CD4-positive, alpha-beta T cell treated with Interleukin-17A for 4 hours (primary cell): ENCODE data around the gene CACNG7.
A peak's percentile ranks its signal among the peaks of the same experiment; 100 is the strongest.

Experiments used
- DNase-seq: peaks from one replicate; pipeline ENCODE4 v3.0.0-alpha.2; 2020; ENCODE audit warnings: mixed read lengths

Gene CACNG7

GRCh38 chr19:53957448-53958167 lies 48.5 kb downstream of the CACNG7 start:
- no peak for DNase-seq

DNA sequence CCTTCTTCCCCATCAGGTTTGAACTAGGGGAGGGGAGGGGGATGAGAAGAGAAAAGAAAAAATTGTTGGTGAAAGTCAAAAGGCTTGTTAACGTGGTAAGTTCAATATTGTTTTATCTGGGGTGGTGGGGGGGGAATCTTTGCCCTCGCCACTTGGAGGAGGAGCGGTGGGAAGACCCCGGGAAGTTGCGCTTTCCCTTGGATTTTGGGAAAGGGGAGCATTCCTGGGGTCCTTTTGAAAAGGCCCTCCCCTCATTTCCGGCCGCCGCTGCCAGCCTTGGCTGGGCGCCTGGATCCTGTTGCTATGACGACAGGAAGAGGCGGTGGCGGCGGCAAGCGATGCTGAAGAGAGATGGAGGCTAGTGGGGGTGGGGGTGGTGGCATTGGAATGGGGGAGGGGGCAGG lies 49.1 kb downstream of the CACNG7 start:
- no peak for DNase-seq

DNA sequence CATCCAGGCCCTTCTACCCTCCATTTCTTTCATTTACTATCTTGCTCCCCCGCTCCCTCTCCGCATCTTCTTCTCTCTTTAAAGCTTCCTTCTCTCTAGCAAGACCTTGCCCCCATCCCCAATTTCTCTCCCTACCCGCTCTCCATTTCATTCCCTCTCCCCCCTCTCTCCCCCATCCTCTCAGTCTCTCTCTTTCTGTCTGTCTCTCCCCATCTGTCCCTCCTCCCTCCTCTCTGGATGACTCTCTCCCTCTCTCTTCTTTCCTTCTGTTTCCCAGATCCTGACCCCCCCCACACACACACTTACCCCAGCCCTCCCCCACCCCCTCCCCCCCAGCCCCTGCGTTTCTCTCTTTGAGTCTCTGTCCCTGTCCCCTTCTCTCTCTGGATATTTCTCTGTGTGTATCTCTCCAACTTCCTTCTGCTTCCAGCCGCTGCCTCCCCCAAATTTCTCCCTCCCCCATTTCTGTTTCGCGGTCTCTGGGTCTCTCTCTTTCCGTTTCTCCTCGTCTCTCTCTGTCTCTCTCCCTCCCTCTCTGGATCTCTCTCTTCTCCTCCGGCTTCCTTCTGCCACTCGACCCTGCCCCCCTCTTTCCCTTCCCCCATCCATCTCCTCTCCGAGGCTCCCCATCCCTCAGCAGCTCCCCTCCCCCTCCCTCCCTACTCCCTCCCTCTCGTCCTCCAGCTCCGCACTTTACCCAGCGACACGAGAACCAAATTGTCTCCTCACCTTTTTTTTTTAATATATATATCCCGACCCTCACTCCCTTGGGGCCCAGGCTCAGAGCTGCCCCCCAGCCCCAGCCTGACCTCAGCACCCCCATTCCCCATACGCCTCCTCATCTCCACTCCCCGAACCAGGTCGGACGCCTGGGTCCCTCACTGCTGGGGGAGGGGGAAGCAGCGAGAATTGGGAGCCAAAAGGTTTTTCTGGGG lies 50.0 kb downstream of the CACNG7 start:
- no peak for DNase-seq

- no peak for DNase-seq
Measured at GRCh38 chr19:53960187-53960586, 51.1 kb downstream of the CACNG7 start.

GRCh38 chr19:53960886-53961285 lies 51.8 kb downstream of the CACNG7 start:
- DNase-seq = no peak

GRCh38 chr19:53961523-53962356 lies 52.7 kb downstream of the CACNG7 start:
- DNase-seq = no peak

- no peak for DNase-seq
Measured at GRCh38 chr19:53962887-53963431, 53.9 kb downstream of the CACNG7 start, which contains the start of gene CACNG8. Gene CACNG8, plus strand, starts transcription at chr19:53962937.

DNA sequence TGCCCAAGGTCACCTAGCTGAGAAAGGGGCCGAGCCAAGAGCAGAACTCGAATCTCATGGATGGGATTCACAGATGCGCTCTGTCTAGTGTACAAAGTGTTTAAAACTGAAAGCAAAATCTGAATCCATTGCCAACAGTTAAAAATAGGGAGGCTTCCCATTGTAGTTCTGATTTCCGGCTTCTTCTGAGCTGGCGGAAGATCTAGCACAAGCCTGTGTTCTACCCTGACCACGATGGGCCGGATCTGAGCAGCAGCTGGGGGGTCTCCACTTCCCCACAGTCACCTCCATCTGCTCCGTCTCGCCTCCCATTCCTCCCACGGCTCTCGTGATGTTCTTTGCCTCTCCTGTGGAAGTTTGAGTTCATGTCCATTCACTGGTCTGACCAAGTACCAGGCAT lies 56.0 kb downstream of the CACNG7 start:
- no peak for DNase-seq

DNA sequence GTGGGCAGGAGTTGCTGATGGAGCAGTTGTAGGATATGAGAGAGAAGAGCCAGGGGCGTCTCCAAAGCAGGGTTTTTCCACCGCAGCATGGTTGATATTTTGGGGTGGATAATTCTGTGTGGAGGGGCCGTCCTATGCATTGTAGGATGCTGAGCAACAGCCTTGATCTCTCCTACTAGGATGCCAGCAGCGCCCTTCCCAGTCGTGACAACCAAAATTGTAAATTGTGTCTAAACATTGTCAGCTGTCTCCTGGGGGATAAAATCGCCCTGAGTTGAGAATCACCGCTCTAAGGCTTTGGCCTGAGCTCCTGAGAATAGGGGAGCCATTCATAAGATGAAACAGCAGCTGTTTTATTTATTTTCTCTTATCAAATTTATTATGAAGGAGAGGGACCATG lies 57.9 kb downstream of the CACNG7 start:
- DNase-seq = no peak

- no peak for DNase-seq
Measured at GRCh38 chr19:53969366-53969765, 60.3 kb downstream of the CACNG7 start.

- no peak for DNase-seq
Measured at GRCh38 chr19:53971673-53972072, 62.6 kb downstream of the CACNG7 start.

GRCh38 chr19:53977429-53977990 lies 68.4 kb downstream of the CACNG7 start:
- peak; percentile 77 for DNase-seq

- peak; percentile 42 for DNase-seq
Measured at GRCh38 chr19:53977991-53978731, 69.1 kb downstream of the CACNG7 start.

- DNase-seq = no peak
Measured at GRCh38 chr19:53978975-53979801, 70.1 kb downstream of the CACNG7 start.

- DNase-seq = no peak
Measured at GRCh38 chr19:53980539-53981375, 71.7 kb downstream of the CACNG7 start.

GRCh38 chr19:53981376-53981951 lies 72.4 kb downstream of the CACNG7 start:
- DNase-seq = no peak

DNA sequence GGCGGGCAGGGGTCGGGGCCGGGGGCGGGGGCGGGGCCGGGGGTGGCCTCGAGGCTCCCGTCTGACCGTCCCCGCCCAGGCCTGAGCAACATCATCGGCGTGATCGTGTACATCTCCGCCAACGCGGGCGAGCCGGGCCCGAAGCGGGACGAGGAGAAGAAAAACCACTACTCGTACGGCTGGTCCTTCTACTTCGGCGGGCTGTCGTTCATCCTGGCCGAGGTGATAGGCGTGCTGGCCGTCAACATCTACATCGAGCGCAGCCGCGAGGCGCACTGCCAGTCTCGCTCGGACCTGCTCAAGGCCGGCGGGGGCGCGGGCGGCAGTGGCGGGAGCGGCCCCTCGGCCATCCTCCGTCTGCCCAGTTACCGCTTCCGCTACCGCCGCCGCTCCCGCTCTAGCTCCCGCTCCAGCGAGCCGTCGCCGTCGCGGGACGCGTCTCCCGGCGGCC lies 72.9 kb downstream of the CACNG7 start:
- no peak for DNase-seq

- DNase-seq = peak; percentile 32
Measured at GRCh38 chr19:53982611-53983010, 73.5 kb downstream of the CACNG7 start.
